IPS-18c (cell line): ENCODE measurements around the gene GNB1L.

Experiments
- H3K4me3 ChIP-seq: 2 replicates; pipeline ENCODE4 v1.7.0; 2013; ENCODE audit warnings: low read depth, mild to moderate bottlenecking, low read length, moderate library complexity; ENCODE audit not compliant: insufficient read depth
- H3K9me3 ChIP-seq: one replicate; pipeline ENCODE4 v1.6.1; 2013; ENCODE audit warnings: mild to moderate bottlenecking, low read length, moderate library complexity; ENCODE audit not compliant: control insufficient read depth, insufficient read depth

The GNB1L gene

DNA sequence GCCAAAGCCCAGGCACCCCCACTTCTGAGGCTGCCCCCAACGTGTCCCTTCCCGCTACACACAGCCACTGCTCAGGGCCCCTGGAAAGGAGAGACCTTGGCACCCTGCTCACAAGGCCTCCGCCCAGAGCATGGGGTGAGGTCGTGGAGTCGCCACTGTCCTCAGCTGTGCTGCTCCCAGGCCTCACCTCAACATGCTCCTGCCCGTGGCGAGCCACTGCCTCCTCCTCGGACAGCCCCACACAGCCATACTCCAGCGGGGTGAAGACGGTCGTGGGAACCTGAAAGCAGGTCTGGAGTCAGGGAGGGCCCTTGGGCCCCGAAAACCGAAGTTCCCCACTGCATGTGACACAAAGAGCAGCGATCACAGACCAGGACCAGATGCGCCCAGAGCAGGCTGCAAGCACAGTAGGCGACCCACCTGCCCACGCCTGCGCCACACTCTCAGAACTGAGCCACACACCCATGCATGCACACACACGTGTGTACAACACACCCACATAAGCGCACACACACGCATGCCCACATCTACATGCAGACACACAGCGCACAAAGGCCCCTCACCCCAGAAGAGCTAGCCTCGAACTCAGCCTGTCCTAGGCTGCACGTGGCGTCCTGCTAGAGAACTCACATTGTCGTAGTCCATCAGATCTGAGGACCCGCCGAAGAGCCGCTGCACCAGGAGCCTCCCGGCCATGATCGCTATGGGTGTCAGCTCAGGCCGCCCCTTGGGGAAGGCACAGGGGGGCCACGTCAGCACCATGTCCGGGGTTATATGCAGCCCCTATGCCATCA is 25.5 kb upstream of the GNB1L start:
- Histone ChIP-seq H3K9me3 (no peaks in the 10 kb centered on the region), H3K4me3 (0 out of 2 replicates have a peak overlapping the region, but pooled peaks have one; percentile 28)

DNA sequence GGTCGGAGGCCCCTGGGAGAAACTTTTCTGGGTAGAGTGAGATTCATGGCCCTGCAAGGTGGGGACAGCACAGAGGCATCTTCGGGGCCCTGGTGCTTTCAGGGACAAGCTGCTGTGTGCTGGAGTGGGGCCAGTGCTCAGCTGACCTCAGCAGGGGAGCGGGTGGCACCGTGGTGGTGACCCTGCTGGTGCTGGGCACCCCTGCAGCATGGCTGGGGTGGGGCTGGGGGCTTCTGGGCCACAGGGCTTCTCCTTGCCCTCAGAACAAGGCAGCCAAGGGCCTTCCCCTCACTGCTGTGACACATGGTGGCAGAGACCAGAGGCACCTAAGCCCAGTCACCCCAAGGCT is 24.9 kb upstream of the GNB1L start:
- Histone ChIP-seq H3K4me3 (no peak overlapping the region), H3K9me3 (no peaks in the 10 kb centered on the region)

DNA sequence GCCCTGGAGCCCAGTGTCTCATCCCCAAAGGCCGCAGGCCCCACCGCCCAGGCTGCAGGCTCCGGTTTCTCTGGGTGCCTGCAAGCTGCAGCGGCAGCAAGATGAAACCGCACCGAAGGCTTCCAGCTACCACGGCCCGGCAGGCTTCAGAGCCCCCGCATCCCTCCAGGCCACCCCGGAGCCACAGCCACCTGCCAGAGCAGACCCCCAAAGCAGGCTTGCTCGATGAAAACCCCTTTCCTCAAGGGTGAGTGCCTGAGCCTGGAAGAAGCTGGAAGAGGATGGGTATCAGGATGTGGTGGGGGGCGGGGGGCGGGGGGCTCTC is 24.5 kb upstream of the GNB1L start:
- Histone ChIP-seq H3K9me3 (no peaks in the 10 kb centered on the region), H3K4me3 (no peak overlapping the region)

DNA sequence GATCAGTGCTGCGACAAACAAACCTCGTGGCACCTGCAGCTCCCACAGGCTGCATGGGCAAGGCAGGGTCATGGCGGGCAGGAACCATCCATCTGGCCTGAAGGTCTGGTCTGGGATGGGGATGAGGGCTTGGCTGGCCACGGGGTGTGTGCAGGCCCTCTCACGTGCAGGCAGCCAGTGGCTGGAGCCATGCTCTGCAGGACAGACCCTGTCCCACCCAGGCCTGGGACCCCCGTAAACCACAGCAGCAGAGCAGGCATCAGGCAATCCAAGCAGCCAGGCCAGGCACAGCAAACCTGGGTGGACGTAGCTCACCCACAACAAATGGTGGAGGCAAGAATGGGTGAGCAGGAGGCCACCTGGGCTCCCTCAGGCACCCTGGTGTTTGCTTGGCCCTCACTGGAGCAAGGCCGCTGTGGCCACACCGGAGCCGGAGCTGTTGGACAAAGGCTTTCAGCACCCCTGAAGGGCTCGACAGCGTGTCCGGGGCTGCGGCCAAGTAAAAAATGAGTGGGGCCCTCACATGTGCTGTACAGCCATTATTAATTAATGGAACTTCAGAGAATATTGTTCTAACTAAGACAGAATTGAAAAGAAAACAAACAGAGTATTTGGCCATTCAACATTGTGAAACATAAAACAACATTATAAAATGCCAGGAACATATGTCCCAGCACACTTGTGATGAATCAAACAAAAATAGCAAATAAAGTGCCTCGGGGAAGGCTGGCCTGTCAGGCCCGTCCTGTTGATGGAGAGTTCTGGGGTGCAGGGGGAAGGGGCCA is 24.0 kb upstream of the GNB1L start:
- Histone ChIP-seq H3K9me3 (no peaks in the 10 kb centered on the region), H3K4me3 (no peak overlapping the region)

DNA sequence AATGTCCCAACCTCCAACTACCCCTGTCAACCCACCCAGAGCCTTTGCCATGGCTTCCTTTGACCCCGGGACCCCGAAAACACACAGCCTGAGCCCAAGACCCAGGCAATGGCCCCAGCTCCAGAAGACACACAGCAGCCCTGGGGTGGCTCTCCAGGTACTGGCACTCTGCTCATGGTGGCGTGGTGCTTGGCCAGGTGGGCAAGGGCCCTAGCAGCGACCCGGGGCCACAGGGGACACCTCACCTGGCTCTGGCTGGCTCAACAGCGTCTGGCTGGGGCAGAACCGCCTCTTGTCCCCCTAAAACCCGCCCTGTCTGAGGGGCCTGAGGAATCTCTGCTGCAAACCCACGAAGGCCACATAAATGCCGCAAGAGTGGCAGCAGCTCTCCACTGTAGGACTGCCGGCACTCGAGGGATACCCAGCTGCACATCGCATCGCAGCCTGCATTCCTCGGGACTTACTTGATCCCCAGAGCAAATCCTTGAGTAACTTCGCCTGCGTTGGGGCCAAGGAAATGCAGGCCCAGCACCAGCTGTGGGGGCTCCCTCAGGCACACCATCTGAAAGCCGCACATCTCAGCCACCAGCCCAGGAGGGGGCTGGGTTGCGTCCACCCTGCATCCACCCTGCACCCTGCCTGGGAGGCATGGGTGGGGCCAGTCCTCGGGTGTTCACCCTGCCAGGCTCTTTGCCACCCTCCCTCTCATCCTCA is 23.1 kb upstream of the GNB1L start:
- Histone ChIP-seq H3K9me3 (no peaks in the 10 kb centered on the region), H3K4me3 (no peak overlapping the region)

DNA sequence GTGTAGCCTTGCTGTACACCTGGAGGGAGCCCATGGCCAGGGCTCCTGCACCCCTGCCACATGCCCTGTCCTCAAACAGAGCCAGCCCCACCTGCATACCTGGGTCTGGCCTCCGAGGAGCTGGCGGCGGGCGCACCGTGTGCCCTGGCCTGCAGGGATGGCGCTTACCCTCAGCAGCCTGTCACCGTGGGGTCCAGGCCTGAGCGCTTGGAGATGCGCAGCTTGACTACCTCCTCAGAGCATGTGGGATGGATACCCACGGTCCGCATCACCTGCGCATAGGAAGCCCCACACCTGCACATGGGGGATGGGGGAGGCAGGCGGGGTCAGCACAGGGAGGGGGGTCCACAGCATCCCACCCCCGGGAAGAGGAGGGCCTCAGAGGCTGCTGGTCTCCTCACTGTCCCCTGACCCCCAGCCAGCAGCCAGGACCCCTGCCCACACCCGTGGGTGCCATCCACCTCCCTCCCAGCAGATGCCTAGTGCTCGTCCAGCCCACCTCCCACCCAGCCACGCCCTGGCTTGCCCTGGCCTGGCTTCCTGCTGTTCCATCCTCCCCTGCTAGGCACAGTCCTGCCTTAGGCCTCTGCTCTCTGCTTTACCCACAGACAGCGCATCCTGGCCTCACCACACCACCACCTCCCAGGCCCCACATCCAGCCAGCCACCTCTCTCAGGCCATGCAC is 22.4 kb upstream of the GNB1L start:
- Histone ChIP-seq H3K9me3 (no peaks in the 10 kb centered on the region), H3K4me3 (no peak overlapping the region)

DNA sequence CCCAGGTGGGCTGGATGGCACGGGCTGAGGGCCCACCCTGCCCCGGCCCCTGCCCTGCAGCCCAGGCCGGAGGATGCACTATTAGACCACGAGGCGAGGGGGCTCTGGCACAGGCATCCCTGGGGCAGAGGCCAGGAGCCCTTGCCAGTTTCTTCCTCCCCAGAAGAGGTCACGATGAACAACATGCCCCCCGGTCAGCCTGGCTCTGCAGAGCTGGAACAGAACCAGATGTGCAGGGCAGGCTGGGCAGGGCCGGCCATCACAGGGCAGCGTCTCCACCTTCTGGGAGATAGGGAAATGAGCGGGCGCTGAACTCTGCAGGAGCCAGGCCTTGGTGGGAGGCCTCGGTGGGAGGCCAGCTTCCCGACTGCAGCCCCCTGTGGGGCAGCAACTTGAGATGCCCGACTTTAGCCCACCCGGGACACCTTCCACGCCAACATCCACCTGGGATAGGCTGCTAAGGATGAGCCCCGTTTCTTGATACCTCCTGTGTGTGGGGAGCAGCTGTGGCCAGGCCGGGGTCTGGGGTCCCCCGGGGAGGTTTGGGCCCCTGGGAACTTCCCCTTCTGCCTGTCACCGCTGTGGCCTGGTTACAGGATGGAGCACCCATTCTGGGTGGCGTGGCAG is 21.8 kb upstream of the GNB1L start:
- H3K4me3 ChIP-seq: no peak overlapping the region
- no peaks in the 10 kb centered on the region for H3K9me3 ChIP-seq

DNA sequence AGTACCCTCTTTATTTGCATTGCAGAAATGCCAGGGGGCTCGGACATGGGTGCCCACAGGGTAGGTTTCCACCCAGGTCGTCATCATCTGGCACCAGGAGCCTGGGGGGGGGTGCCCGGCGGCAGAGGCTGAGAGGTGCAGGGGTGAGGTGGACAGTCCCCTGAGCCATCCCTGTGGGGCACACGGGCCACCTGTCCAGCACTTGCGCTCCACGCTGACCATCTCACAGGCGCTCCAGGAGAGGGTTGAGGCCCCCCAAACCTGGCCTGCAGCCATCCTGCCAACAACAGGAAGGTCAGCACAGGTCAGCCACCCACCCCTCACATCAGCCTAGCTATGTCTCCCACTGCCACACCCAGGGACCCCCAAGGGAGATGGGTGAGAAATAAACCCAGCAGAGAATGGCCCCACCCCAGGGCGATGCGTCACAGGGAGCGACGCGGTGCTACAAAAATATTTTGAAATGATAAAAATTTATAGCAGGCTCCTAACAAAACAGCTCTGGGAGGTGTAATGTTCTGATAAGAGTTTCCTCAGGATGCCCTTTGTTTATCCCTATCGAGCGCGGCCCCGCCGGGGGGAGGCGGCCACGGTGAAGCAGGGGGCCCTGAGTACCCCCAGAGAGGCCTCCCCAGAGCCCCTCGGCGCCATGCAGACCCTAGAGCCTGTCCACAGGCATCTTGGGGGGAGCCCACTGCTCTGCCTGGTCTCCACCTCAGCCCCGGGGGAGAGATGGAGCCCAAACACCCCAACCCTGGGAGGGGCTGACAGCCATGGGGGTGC is 21.0 kb upstream of the GNB1L start:
- Histone ChIP-seq H3K9me3 (no peaks in the 10 kb centered on the region), H3K4me3 (no peak overlapping the region)

DNA sequence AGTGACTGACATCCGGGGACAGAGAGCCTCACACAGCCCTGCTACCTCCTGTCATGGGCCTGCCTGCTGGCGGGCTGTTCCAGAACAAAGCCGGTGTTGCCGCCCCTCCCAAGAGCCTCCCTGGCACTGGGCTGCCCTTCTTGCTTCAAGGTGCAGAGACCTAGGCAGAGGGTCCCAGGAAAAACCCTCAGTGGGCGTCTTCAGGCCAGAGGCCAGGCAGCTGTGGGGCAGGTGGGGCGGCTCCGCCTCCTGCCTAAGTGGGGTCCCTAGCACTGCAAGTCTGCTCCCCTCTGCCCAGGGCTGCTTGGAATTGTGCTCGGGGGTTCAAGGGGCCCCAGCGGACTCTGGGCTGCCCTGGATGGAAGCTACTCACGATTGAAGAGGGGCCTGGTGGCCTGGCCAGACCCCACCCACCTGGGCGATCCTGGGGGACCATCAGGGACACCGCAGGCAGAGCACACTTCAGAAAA is 20.4 kb upstream of the GNB1L start:
- H3K4me3 ChIP-seq: no peak overlapping the region
- H3K9me3 ChIP-seq: no peaks in the 10 kb centered on the region

DNA sequence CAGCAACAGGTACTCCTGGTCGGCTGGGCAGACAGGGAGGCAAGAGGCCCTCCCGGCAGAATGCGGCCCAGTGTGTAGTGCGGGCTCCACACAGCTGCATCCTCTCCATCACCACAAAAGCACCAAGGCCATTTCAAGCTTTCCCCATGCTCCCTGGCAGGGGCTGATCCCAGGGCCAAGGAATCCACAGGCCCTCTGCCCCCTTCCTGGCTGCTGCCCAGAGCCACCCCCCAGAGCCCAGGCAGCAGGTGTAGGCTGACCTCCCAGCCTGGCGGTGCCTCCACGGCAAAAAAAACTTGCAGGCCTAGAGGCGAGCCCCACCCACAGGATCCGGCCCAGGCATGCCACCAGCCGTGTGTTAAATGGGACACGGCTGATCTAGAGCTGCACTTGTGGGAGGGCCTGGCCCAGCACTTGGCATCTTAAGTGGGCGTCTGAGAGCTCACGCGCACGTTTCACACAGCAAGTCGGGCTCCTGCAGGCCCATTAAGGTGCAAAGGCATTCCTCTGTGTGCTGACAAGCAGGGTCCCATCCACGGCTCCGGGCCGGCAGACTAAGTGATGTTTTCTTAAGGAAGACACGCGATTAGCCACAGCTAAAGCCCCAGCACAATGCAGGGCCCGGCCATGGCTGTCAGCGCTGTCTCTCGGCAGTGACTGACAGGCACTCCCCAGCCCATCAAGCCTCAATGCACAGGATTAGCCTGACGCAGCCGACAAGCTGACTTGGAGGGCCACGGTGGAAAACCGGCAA is 19.8 kb upstream of the GNB1L start:
- Histone ChIP-seq H3K4me3 (no peak overlapping the region), H3K9me3 (no peaks in the 10 kb centered on the region)

DNA sequence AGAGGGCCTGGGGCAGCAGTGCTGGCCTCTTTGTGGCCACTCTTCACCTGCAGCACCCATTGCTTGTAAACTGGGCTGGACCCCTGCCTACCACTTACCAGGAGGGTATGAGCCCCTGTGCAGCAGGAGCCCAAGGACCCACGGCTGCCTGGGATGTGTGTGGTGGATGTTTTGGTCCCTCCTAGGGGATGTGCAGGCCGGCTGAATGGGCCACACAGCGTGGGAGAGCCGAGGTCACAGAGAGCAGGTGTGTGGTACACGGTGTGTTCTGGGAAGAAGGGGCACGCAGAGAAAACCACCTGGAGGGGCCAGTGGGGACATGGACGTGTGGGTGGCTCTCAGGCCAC is 19.3 kb upstream of the GNB1L start:
- Histone ChIP-seq H3K4me3 (no peak overlapping the region), H3K9me3 (no peaks in the 10 kb centered on the region)

DNA sequence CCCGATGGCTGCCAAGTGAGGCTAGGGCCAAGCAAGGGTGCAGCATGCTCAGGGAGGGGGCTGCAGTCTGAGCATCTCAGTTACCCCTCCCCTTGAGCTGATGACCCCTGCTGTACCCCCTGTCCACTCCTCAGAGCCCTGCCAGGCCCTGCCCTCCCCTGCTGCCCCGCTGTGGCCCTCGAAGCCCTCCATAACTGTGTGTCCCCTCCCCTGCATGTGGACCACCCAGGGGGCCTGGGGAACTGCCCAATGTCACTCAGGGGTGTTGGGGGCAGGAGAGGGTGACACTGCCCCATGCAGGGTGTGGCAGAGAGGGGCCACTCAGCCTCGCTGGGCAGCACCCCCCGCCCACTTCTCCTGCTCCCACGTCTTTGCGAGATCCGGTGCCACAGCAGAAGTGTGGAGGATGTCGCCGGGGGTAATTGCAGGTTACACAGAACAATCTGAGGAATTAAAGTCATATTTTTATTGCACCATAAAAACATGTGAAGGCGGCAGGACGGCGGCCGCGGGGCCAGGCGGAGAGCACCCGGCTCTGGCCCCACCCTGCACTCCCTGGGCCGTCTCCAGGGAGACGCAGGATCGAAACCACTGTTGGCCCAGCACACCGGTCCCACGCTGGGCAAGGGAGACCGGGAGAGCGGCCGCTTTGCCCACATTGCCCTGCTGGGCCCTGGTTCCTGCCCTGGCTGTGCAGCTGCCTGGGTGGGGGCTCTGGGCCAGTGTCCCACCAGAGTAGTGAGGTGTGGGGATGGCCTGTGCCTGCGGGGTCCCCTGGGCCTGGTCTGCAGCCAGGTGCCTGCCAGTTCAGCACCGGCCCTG is 18.7 kb upstream of the GNB1L start:
- Histone ChIP-seq H3K9me3 (no peaks in the 10 kb centered on the region), H3K4me3 (no peak overlapping the region)

DNA sequence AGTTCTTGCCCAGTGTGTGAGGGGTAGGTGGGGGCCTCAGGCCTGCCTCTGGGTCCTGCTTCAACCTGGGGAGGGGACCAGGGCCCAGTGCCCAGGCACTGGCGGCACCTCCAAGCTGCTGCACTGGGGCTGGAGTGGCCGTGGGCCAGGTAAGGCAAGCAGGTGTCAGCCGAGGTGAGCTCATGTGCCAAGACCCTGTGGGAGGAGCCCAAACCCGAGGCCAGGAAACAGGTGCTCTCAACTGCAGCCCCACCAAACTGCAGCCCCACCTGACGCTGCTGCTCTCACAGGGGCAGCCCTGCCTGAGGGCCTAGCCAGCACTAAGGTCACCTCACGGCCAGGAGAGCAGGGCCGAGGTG is 18.1 kb upstream of the GNB1L start:
- Histone ChIP-seq H3K9me3 (no peaks in the 10 kb centered on the region), H3K4me3 (no peak overlapping the region)

DNA sequence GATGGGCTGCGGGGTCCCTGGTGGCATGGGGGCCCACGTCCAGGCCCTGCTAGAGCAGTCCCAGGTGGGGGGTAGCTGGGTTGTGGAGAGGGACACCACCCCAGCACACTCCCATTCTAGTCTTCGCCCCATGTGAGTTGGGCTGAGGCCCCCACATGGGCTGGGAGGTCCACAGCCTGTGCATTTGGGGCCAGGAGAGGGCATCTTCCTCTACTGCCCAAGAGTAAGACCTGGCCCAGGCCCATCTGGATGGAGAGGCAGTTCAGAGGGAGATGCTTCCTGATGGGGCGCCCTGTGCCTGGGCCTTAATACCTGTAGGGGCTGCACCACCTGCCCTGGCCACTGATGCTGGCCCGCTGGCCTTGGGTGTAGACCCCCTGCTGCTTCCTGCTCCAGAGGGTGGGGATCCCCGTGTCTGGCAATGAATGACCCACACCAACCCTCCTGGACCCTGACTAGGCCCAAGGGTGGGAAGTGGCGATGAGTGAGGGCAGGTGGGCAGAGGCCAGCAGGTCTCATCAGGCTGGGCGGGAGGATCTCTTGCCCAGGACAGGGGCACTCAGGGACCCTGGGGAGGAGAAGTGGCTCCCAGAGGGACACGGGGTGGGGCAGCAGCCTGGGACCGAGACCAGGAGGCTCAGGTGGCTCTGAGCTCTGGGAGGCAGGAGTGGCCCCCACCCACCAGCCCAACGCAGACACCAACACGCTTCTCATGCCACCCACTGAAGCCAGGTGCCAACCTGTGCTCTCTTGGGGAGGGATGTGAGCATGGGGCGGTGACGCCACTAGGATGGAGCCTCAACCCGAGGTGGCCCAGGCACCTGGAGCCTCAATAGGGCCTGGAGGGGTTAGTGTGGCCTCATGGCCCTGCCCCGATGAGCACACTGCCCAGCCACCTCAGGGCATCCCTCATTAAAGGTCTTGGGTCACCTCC is 17.4 kb upstream of the GNB1L start:
- Histone ChIP-seq H3K9me3 (no peaks in the 10 kb centered on the region), H3K4me3 (no peak overlapping the region)
